A204.1 (cell line): ENCODE measurements around the gene NPPA.

Source experiments
- FAIRE-seq: peaks from 2 replicates; lab custom pipeline; 2012; peaks lifted over from hg19 to GRCh38; lab: Jason Lieb, UNC

NPPA gene

DNA sequence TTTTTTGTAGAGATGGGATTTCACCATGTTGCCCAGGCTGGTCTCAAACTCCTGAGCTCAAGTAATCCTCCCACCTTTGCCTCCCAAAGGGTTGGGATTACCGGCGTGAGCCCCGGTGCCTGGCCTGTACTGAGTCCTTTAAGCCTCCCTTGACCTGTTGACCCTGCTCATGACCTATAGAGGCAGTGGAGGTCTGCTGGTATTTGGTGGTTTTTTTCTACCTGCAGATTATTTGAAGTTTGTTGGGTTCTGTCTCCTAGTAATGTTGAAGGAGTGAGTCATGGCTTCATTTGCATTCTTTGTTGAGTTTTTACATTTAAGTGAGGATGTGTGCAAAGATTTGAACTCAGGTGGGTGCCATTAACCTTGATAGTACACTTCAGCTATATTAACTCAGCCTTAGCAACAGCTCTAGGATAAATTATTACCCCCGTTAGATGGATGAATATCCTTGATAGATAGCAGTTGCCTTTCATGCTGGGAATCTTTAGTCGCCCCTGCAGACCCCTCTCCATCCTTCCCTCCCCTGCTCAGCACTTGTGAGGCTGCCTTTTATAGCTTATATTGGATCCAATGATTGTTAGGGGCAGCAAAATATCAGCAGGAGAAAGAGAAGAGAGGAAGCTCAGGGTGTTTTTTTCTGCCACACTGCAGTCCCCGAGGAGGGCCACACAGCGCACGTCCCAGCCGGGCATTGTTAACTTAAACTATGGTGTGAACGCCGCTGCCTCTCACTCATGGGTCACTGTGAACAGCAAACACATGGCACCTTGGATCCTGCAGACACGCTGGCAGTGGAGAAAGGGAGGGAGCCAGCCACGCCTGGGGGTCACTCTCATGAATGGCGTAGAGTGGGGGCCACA lies 26.0 kb upstream of the NPPA start:
- no peak for FAIRE-seq

- FAIRE-seq, result no peak
These were observed 25.0 kb upstream of the NPPA start for GRCh38 chr1:11872545-11872944.

DNA sequence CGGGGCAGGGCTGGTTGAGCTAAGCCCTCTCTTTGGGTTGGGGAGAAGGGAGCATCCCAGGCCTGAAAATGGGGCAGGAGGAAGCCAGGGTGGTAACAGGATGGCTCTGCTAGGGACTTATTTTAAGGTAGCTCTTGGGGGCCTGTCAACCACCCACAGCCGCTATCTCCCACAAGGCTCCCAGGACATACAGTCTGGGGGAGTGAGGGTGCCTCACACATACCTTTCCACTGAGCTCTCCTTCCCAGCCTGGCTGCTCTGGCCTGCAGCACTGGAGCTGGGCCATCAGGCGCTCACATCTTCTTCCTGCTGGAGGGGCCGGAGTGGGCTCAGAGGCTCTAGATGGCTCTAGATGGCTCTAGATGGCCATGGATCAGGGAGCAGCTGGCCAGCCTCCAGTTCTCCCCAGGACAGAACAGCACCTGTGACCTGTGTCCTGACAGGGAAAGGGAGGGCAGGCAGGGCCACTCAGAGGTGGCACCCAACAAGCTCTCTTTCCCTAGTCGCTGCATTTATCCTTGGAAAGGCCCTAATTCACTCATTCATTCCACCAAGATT lies 22.1 kb upstream of the NPPA start:
- no peak for FAIRE-seq

GRCh38 chr1:11869104-11869503 lies 21.5 kb upstream of the NPPA start:
- FAIRE-seq, result no peak

DNA sequence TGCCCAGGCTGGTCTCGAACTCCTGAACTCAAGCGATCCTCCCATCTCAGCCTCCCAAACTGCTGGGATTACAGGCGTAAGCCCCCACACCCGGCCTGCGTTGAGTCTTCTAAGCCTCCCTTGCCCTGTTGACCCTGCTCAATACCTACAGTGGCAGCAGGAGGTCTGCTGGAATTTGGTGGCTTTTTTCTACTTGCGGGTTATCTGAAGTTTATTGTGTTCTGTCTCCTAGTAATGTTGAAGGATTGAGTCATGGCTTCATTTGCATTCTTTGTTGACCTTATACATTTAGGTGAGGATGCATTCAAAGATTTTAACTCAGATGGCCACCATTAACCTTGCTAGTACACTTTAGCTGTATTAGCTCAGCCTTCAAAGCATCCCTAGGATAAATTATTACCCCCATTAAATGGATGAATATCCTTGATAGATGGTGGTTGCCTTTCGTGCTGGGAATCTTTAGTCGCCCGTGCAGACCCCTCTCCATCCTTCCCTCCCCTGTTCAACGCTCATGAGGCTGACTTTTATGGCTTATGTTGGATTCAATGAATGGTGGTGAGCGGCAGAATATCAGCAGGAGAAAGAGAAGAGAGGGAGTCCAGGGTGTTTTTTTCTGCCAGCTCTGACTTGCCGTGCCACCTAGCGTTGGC lies 20.9 kb upstream of the NPPA start:
- no peak for FAIRE-seq

DNA sequence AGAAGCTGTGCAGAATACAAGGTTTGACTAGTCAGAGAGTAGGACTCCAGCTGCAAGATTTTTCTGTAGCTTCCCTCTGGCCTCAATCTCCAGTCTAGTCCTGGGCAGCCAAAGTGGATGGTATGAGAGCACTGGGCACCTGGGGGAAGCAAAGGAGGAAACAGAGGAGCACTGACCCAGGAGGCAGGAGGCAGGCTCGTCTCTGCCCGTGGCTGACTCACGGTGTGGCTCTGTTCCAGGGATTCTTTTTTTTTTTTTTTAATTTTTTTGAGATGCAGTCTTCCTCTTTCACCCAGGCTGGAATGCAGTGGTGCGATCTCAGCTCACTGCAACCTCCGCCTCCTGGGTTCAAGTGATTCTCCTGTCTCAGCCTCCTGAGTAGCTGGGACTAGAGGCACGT lies 15.3 kb upstream of the NPPA start:
- no peak for FAIRE-seq

GRCh38 chr1:11860587-11860986 lies 13.0 kb upstream of the NPPA start:
- FAIRE-seq, result no peak

DNA sequence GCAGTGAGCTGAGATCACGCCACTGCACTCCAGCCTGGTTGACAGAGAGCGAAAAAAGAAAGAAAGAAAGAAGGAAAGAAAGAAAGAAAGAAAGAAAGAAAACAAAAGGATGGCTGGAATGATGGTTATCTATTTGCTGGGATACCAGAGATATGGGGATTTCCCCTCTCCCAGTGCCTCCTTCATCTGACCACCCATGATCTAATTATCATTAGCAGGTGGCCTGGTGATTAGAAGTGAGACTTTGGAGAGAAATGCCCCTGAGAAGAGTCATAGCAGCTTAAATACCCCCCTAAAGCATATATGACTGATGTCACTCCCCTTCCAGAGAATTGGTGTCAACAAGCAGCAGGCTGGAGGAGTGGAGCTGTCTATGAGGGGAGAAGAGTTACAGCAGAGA lies 12.5 kb upstream of the NPPA start:
- no peak for FAIRE-seq

- FAIRE-seq, result no peak
These were observed 11.6 kb upstream of the NPPA start for GRCh38 chr1:11858968-11859871.

DNA sequence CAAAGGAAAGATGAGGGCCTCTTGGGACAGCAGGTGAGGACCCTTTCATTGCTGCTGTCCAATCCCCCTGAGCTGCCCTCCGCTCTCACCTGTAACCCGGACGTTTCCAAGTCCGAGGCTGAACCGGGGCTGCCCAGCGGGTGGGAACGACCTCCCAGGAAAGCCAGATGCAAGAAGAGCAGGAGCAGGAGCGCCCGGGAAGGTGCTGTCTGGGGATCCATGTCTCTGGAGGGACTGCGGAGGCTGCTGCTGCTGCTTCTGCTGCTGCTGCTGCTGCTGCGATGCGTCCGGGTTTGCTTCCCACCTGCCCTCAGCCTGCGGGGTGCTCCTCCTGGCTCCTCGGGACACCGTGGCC lies 11.0 kb upstream of the NPPA start, which contains the start of gene NPPB:
TSS of gene NPPB (minus strand) at position 333 of the 355 bp plus-strand sequence. CDS start at position 221, 112 bp downstream.
- FAIRE-seq, result no peak

DNA sequence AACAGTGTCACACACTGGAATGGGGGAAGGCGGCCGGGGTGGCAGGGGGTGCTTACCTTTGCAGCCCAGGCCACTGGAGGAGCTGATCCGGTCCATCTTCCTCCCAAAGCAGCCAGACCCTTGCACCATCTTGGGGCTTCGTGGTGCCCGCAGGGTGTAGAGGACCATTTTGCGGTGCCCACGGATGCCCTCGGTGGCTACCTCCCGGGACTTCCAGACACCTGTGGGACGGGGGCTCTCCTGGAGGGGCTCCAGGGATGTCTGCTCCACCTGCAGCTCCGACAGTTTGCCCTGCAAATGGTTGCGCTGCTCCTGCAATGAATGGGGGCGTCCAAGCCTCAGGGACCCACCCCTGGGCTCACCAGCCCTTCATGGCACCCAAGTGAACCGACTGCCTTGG lies 10.6 kb upstream of the NPPA start:
- FAIRE-seq, result no peak

GRCh38 chr1:11857164-11857851 lies 9.7 kb upstream of the NPPA start:
- no peak for FAIRE-seq

DNA sequence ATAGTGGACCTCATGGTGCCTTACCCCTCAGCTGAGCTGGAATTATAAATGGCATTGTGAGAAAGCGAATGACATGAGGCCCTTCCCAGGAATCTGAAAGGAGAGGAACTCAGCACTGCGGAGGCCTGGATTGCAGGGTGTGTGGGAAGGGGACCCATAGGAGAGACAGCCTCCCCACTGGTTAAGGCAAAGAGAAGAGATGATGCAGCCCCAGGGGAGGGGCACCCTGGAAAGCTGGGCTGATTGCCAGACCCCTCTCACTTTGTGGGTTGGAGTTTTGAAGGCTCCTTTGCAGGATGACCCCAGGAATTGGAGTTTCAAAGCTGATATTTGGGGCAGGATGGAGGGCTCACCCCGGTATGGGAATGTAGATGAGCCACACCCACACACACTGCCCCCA lies 9.1 kb upstream of the NPPA start:
- no peak for FAIRE-seq

DNA sequence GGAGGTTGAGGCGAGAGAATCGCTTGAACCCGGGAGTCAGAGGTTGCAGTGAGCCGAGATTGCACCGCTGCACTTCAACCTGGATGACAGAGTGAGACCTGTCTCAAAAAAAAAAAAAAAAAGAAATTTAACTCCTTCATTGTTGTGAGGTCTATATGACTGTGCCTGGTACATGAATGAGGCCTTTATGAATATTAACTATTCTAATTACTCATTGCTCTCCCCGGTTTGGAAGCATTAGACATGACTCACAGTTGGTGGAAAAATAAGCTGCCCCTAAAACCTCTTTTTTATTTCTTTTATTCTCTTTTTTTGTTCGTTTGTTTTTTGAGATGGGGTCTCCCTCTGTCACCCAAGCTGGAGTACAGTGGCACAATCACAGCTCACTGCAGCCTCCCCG lies 7.8 kb upstream of the NPPA start:
- no peak for FAIRE-seq

GRCh38 chr1:11854519-11854918 lies 6.9 kb upstream of the NPPA start:
- no peak for FAIRE-seq

DNA sequence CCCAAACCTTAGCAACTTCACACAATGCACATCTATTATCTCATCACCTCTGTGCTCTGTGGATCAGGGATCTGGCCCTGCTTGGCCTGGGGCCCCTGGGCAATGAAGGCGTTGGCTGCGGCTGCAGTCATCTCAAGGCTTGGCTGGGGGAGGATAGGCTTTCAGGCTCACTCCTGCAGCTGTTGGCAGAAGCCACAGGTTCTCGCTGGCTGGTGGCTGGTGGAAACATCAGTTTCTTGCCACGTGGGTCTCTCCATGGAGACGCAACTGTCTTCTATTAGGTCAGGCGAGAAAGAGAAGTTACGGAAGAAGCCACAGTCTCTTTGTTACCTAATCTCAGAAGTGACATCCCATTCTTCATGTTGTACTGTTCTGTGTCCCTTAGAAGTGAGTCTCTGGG lies 3.6 kb upstream of the NPPA start:
- no peak for FAIRE-seq

DNA sequence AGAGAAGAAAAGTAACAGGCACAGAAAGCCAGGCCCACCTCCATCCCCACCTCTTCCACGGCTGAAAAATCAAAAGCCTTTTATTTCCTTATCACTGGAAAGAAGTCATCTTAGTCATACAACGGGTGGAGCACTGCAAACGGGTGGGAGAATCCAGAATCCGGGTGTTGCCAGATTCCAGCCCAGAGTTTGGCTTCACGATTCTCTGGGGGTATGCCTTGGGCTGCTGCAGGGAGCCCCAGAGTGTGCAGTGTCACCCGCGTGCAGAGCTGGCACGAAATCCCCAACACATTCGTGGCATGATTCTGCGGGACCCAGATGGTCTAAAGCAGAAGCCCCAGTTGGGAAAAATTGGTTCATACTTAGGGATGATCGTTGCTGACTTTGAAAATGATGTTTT lies 2.6 kb upstream of the NPPA start:
- no peak for FAIRE-seq

DNA sequence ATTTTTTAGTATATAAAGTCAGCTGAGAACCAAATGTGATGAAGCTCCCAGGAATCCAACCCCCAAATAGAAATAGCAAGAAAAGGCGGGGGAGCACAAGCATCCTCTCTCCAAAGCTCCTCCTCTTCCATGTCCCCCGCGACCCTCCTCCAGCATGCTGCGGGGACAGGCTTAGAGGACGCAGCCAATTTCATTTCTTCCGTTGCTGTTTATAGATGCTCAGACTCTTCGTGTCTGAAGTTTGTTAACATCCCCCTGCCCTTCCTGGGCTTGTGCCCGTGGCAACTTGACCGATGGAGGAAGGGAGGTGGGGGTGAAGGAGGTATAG lies 754 bp upstream of the NPPA start:
- FAIRE-seq, result no peak

- FAIRE-seq, result no peak
These were observed 1.8 kb downstream of the NPPA start for GRCh38 chr1:11845641-11846335.

GRCh38 chr1:11842154-11843041 lies 5.2 kb downstream of the NPPA start:
- FAIRE-seq, result no peak
